GM12874 (cell line): ENCODE results near the gene GRAMD1B.

Experiments used
- CTCF ChIP-seq: IDR thresholded peaks from 2 replicates; pipeline ENCODE4 v1.5.1; 2011; ENCODE audit warnings: low read depth, mild to moderate bottlenecking, control low read depth, low read length, moderate library complexity; ENCODE audit not compliant: insufficient read depth

Gene GRAMD1B

GRCh38 chr11:123437236-123437979 lies 7.3 kb downstream of the GRAMD1B start:
- TF ChIP-seq CTCF = no peak

DNA sequence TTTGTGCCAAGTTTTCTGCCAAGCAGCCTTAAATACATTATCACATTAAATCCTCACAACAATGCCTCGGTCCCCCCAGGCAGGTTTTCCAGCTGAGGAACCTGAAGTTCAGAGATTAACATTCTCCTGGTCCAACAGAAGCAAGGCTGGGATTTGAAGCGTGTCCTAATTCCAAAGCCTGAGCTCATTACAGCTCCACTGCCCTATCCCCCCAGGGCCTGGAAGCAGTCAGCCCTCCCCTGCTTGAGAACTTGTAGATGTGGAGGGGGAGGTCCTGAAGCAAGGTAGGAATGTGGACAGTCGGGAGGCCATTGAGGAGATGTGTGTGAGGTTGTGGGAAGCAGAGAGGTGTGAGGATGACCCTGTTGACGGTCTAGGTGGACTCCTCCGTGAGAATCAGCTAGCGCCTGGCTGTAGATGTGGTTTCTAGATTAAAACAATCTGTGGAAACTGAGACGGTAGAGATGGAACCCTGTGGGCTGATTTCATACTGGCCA lies 8.1 kb downstream of the GRAMD1B start:
- TF ChIP-seq CTCF = no peak

- no peak for TF ChIP-seq CTCF
These were observed 9.5 kb downstream of the GRAMD1B start for GRCh38 chr11:123439616-123440015.

DNA sequence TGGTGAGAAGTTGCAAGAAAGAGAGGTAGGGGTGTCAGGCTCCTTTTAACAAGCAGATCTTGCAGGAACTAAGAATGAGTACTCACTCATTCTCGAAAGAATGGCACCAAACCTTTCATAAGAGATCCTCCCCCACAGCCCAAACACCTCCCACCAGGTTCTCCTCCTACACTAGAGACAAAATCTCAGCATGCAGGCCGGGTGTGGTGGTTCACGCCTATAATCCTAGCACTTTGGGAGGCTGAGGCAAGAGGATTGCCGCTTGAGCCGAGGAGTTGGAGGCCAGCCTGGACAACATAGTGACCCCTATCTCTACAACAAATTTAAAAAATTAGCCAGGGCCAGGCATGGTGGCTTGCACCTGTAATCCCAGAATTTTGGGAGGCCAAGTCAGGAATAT lies 11.1 kb downstream of the GRAMD1B start:
- TF ChIP-seq CTCF = no peak

GRCh38 chr11:123443851-123444623 lies 14.0 kb downstream of the GRAMD1B start:
- no peak for TF ChIP-seq CTCF

- TF ChIP-seq CTCF = no peak
These were observed 18.8 kb downstream of the GRAMD1B start for GRCh38 chr11:123448823-123449222.

GRCh38 chr11:123449436-123449835 lies 19.4 kb downstream of the GRAMD1B start:
- no peak for TF ChIP-seq CTCF
